ENCODE data around the gene DDIAS. TPM values are rescaled to one million over a fixed set of nuclear protein-coding genes. Genes with fewer than 3 reads are reported as not detected.
A peak's percentile ranks its signal among the peaks of the same experiment; 100 is the strongest.
"Not testable (repeated sequence)": the region's sequence is repeated elsewhere in the genome, so short reads cannot be mapped to it uniquely, and the experiment has no call there.

Gene DDIAS
- total RNA-seq, 2 donors from 2014 or later = 14.4 to 24.1 TPM

DNA sequence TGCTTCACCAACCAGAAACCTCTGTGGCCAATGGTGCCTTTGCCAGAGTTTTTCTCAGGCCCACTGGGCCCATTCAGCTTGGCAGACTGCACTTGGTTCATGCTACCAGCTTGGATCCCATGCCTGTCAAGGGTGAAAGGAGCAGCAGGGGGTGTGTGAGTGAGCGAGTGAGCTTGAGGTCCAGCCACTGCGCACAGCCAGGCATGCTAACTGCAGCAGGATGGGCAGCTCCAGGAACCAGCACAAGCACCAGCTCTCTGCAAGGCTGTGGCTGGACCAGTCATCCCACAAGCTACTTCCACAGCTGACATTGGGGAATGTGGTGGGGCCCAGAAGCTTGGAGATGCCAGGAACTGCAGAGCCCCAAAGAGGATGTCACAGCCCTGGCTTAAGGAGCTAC is 40.8 kb downstream of the DDIAS start:
- Mint-ChIP-seq H3K36me3 (ENCODE audit: low read depth) (no peaks in the 10 kb centered on the region), H3K4me3 (no peak overlapping the region), H3K27me3 (ENCODE audit: insufficient read depth) (no peaks in the 10 kb centered on the region), H3K27ac (no peak overlapping the region), H3K9me3 (no peaks in the 10 kb centered on the region), H3K4me1 (peaks cover 16% of the 10 kb centered on the region)
- H3K9me3 ChIP-seq (ENCODE audit: control insufficient read depth, low read length) = no peaks in the 10 kb centered on the region
- no peaks in the 10 kb centered on the region for H3K27me3 ChIP-seq (ENCODE audit: control insufficient read depth, insufficient read depth, low read length, poor library complexity, severe bottlenecking)
- H3K4me1 ChIP-seq (ENCODE audit: control insufficient read depth, insufficient read depth, low read length) = peaks cover 4% of the 10 kb centered on the region
- TF ChIP-seq, protein P1, sequence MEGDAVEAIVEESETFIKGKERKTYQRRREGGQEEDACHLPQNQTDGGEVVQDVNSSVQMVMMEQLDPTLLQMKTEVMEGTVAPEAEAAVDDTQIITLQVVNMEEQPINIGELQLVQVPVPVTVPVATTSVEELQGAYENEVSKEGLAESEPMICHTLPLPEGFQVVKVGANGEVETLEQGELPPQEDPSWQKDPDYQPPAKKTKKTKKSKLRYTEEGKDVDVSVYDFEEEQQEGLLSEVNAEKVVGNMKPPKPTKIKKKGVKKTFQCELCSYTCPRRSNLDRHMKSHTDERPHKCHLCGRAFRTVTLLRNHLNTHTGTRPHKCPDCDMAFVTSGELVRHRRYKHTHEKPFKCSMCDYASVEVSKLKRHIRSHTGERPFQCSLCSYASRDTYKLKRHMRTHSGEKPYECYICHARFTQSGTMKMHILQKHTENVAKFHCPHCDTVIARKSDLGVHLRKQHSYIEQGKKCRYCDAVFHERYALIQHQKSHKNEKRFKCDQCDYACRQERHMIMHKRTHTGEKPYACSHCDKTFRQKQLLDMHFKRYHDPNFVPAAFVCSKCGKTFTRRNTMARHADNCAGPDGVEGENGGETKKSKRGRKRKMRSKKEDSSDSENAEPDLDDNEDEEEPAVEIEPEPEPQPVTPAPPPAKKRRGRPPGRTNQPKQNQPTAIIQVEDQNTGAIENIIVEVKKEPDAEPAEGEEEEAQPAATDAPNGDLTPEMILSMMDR (conservative IDR thresholded peaks at IDR 0.05) = no peak
- H3K9ac ChIP-seq (ENCODE audit: extremely low read depth, low read length, poor library complexity, severe bottlenecking) = no peak overlapping the region
- H3K27ac ChIP-seq (ENCODE audit: low read depth, low read length) = no peak overlapping the region
- H3K4me3 ChIP-seq (ENCODE audit: low read length) = no peak overlapping the region
- DNase-seq = no peak
- no peaks in the 10 kb centered on the region for H3K36me3 ChIP-seq (ENCODE audit: control insufficient read depth, insufficient read depth, low read length)
- 94 to 97% methylated on average over 2 of the region's 2 CpGs for WGBS, 2 experiments (ENCODE audit: insufficient coverage in 1 of 2, insufficient read length in 1 of 2)

DNA sequence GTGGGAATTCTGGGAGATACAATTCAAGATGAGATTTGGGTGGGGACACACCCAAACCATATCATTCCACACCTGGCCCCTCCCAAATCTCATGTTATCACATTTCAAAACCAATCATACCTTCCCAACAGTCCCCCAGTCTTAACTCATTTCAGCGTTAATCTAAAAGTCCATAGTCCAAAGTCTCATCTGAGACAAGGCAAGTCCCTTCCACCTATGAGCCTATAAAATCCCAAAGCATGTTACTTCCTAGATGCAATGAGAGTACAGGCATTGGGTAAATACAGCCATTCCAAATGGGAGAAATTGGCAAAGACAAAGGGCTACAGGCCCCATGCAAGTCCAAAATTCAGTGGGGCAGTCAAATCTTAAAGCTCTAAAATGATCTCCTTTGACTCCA is 41.9 kb downstream of the DDIAS start:
- WGBS, 2 experiments (ENCODE audit: insufficient coverage in 1 of 2, insufficient read length in 1 of 2) = 88% methylated on average over 1 of the region's 1 CpG; no CpG with 5 or more reads in 1 of the 2 experiments
- H3K9me3 Mint-ChIP-seq, H3K4me3 Mint-ChIP-seq: not testable (repeated sequence)

DNA sequence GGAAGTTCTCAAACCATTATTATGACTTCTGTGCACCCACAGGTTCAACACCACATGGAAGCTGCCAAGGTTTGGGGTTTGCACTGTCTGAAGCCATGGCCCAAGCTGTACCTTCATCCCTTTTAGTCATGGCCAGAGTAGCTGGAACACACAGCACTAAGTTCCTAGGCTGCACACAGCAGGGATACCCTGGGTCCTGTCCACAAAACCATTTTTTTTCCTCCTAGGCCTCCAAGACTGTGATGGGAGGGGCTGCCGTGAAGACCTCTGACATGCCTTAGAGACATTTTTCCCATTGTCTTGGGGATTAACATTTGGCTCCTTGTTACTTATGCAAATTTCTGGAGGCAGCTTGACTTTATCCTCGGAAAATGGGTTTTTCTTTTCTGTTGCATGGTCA is 42.7 kb downstream of the DDIAS start:
- no peaks in the 10 kb centered on the region for H3K9me3 ChIP-seq (ENCODE audit: control insufficient read depth, low read length)
- H3K27me3 ChIP-seq (ENCODE audit: control insufficient read depth, insufficient read depth, low read length, poor library complexity, severe bottlenecking) = no peaks in the 10 kb centered on the region
- 81 to 92% methylated on average over 2 of the region's 2 CpGs for WGBS, 2 experiments (ENCODE audit: insufficient coverage in 1 of 2, insufficient read length in 1 of 2)
- peak; percentile 54 for DNase-seq
- Mint-ChIP-seq H3K4me3 (no peak overlapping the region), H3K36me3 (ENCODE audit: low read depth) (no peaks in the 10 kb centered on the region), H3K4me1 (peaks cover 7% of the 10 kb centered on the region), H3K9me3 (no peaks in the 10 kb centered on the region), H3K27me3 (ENCODE audit: insufficient read depth) (no peaks in the 10 kb centered on the region), H3K27ac (no peak overlapping the region)
- H3K4me1 ChIP-seq (ENCODE audit: control insufficient read depth, insufficient read depth, low read length) = no peaks in the 10 kb centered on the region
- TF ChIP-seq, protein P1 (conservative IDR thresholded peaks at IDR 0.05) = no peak
- no peak overlapping the region for H3K9ac ChIP-seq (ENCODE audit: extremely low read depth, low read length, poor library complexity, severe bottlenecking)
- H3K4me3 ChIP-seq (ENCODE audit: low read length) = no peak overlapping the region
- H3K27ac ChIP-seq (ENCODE audit: low read depth, low read length) = no peak overlapping the region
- no peaks in the 10 kb centered on the region for H3K36me3 ChIP-seq (ENCODE audit: control insufficient read depth, insufficient read depth, low read length)

More for the DNA sequence above, 41.9 kb downstream of the DDIAS start:
- H3K36me3 Mint-ChIP-seq (ENCODE audit: low read depth); H3K27ac ChIP-seq (ENCODE audit: low read depth, low read length); H3K9me3 ChIP-seq (ENCODE audit: control insufficient read depth, low read length); H3K36me3 ChIP-seq (ENCODE audit: control insufficient read depth, insufficient read depth, low read length); H3K4me1 Mint-ChIP-seq; DNase-seq; H3K4me3 ChIP-seq (ENCODE audit: low read length); H3K9ac ChIP-seq (ENCODE audit: extremely low read depth, low read length, poor library complexity, severe bottlenecking); H3K27me3 ChIP-seq (ENCODE audit: control insufficient read depth, insufficient read depth, low read length, poor library complexity, severe bottlenecking); H3K27ac Mint-ChIP-seq; H3K27me3 Mint-ChIP-seq (ENCODE audit: insufficient read depth); H3K4me1 ChIP-seq (ENCODE audit: control insufficient read depth, insufficient read depth, low read length): not testable (repeated sequence)

DNA sequence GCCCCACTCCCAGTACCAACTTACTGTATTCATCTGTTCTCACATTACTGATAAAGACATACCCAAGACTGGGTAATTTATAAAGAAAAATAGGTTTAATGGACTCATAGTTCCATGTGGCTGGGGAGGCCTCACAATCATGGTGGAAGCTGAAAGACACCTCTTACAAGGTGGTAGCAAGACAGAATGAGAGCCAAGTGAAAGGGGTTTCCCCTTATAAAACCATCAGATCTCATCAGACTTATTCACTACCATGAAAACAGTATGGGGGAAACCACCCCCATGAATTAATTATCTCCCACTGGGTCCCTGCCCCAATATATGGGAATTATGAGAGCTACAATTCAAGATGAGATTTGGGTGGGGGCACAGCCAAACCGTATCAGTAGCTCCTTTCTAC is 43.5 kb downstream of the DDIAS start:
- H3K27ac ChIP-seq (ENCODE audit: low read depth, low read length); H3K36me3 Mint-ChIP-seq (ENCODE audit: low read depth); H3K9me3 ChIP-seq (ENCODE audit: control insufficient read depth, low read length); H3K4me3 ChIP-seq (ENCODE audit: low read length); H3K4me1 Mint-ChIP-seq; H3K27ac Mint-ChIP-seq; H3K4me3 Mint-ChIP-seq; H3K27me3 Mint-ChIP-seq (ENCODE audit: insufficient read depth); H3K27me3 ChIP-seq (ENCODE audit: control insufficient read depth, insufficient read depth, low read length, poor library complexity, severe bottlenecking); H3K9ac ChIP-seq (ENCODE audit: extremely low read depth, low read length, poor library complexity, severe bottlenecking); H3K4me1 ChIP-seq (ENCODE audit: control insufficient read depth, insufficient read depth, low read length); H3K36me3 ChIP-seq (ENCODE audit: control insufficient read depth, insufficient read depth, low read length); DNase-seq; H3K9me3 Mint-ChIP-seq: not testable (repeated sequence)
- 95 to 100% methylated on average over 1 of the region's 1 CpG for WGBS, 2 experiments (ENCODE audit: insufficient coverage in 1 of 2, insufficient read length in 1 of 2)
